GM19023 (cell line): ENCODE measurements around the gene TNS1.

Source experiments
- ATAC-seq: cut with Tn5 transposase; IDR thresholded peaks from one replicate; pipeline ENCODE4 v1.9.1; 2021; ENCODE audit warnings: mild to moderate bottlenecking, moderate library complexity; ENCODE audit not compliant: unreplicated experiment

Gene TNS1

DNA sequence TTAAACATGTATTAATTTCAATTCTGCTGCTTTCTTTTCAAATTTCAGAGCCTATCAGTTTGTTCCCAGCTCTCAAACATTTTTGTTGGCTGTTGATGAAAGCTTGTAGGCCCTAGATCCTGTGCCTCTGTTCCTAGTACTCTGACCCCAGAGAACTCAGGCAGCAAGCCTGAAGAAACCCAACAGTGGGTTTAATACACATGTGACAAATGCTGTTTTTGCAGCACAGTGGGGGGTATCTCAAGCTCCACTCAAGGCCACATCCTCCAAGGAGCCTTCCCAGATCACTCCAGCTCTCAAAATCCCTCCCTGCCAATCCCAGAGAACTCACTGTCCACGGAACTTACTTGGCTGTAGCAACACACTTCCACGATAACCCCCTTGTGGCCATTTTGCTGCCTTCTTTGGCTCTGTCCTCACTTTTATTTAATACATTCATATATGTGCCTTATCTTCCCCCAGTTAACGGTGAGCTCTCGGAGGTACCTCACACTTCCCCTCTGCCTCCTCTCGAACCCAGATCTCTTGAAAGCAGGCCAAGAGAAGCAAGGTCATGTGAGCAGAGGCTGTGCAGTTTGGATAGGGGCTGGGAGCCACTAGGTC, 122.4 kb downstream of the TNS1 start:
- ATAC-seq, result no peak

DNA sequence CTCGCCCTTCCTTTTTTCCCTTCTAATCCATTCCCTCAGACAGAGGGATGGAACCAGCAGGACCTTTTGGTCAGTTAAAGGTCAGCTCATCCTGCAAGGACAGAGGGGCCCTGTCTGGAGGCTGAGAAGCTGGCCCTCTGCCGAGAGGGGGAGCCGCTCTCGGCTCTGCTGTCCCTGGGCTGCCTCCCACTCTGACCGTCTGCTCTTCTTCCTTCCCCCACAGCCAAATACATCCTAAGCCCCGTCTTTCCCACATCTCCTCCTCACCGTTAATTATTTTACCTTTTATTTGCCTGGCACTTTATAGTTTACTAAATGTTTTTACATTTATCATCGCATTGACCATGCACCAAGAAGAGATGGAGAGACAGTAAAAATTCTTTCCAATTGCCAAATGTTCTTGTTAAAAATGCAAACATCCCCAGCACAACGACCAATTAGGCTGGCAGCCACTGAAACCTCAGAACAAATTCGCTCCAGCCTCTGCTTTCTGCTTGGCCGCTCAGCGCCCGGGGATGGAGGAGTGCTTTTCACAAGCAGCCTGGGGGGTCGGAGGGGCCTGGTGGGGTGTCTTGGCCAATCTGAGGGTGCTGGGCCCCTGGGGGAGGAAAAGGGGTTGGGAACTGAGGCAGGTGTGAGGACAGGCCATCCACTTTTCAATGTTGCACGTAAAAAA, 123.7 kb downstream of the TNS1 start:
- no peak for ATAC-seq

DNA sequence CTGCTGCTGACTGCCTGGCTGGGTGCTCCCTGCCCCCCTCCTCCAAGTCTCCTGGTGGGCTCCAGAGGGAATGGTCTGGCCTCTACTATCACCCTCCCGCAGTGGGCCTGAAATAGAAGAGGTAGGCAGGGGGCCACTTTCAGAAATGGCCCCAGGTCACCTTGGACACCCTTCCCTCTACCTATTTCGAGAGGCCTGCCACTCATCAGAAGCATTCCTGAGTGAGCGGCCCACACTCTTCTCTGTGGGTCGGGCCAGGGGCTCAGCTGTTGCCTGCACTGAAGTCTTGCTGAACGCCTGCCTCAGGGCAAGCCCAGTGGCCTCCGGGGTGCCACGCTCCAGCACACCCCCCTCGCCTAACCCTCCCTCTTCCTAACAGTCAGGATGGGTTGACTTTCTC, 124.9 kb downstream of the TNS1 start:
- ATAC-seq, result no peak

DNA sequence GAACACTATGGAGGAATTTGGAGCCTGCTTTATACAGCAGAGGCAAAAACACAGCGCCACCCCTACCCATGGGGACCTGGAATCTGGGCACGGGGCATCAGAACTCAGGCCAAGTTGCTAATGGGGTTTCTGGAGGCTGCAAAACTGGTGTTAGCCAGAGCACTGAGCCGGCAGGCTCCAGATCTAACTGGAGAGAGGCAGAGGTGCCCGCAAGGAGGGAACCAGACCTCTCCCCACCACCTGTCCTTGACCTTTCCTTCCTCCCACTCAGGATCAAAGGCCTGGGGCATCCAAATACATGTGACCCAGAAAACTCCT, 126.6 kb downstream of the TNS1 start:
- no peak for ATAC-seq

DNA sequence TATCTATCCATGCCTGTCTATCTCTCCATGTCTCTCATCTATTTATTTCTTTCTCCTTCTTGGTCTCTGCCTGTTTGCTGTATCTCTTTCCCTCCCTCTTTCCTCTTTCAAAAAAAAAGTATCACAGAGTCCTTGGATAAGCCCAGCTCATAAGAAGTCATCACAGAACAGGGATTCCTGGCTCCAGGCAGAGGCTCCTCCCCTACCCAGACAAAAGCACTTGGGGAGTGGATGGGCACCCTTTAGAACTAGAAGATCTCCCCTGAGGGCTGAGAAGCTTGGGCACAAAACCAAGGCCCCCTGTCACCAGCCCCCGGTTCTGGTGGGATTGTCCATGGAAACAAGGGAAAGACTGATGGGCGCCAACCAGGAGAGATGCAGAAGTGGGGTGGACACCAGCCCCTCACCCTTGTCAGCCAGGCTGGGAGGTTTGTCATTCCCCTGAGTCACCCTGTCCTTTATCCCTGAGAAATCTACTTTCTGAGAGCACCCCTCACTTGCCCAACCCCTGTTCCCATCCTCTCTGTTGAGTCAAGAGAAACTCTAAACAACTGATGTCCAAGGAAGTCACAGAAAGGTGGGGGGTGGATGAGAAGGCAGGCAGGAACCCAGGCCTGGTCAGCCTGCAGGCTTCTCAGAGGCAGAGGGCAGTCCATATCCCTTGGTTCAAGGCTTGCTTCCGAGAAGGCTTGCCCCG, 127.1 kb downstream of the TNS1 start:
- ATAC-seq, result no peak

DNA sequence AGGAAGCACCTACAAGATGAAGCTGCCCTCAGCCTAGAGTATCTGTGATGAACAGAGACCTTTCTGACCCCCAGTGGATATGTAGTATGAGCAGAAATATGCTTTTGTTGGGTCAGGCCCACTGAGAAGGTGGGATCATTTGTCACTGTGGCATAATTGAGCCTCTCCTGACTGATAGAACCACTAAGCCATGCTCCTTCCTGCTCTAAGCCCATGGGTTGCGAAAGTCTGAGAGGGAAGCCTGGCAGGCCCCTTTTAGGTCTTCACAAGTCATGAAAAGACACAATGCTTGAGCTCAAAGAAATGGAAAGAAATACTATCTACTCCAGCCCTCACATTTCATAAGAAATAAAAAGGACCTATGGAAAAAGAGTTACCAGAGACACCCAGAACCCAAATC, 127.7 kb downstream of the TNS1 start:
- ATAC-seq, result no peak

DNA sequence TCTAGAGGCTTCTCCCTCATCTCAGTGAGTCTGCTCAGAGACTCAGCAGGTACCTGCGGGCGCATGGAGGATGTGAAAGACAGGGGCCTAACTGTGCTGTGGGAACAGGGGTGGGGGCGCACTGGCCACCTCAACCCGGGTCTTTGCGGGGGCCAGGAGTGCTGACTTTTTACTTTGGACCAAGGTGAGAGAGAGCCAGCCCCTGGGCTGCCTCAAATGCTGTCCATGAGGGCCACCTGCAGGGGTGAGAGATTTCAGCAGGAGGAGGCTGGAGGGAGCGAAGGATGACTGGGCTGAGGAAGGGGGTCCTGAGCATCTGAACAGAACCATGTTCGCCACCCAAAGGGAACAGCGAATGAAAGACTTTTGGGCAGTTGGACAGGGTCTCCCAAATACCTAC, 129.4 kb downstream of the TNS1 start:
- ATAC-seq, result no peak

DNA sequence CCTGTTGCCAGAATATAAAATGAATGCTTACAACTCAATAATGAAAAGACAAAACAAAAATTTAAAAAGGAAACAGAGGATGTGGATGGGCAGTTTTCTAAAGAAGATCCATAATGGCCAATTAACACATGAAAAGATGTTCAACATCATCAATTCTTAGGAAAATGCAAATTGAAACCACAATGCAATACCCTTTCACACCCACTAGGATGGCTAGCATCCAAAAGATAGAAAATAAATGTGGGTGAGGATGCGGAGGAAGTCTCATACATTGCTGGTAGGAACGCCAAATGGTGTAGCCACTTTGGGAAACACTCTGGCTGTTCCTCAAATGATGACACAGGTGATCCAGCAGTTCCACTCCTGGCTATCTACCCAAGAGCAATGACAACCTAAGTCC, 130.5 kb downstream of the TNS1 start:
- ATAC-seq, result no peak

DNA sequence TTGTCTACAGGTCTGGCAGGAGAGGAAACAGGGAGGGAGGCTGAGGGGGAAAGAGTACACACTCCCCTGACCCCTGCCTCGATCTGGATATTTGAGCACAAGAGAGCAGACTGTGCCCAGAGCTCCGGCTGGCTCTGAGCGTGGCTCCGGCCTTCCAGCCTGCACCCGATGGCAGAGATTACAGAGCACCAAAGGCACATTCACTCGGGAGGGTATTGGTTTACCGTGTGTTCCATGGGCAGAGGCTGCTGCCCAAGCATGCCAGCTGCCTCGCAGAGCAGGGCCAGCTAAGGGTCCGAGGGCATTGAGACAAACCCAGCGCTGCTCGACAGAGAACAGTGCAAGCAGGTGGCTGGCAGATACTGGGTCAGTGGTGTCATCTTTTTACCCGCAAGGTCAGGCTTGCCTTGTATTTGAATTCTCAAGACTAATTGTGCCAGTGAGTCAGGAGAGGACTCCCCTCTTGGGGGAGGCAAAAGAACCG, 132.2 kb downstream of the TNS1 start:
- ATAC-seq, result no peak

DNA sequence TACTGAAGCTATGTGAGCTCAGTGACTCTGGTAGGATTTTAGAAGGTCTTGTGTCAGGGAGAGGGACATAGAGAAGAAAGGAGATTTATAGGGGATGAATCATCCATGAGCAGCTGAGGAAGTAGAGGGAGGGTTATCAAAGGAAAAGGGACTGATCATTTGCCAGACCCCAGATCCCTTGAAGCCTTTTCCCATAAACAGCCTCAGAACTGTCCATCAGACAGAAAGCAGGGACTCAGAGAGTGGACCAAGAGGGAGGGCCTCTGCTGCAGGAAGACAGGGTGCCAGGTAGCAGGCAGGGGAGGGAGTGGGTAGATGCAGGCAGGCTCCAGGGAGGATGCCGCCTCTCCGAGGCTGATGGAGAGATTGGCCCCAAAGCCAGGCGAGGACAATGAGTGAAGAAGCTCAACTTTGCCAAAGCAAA, 133.9 kb downstream of the TNS1 start:
- ATAC-seq, result no peak

DNA sequence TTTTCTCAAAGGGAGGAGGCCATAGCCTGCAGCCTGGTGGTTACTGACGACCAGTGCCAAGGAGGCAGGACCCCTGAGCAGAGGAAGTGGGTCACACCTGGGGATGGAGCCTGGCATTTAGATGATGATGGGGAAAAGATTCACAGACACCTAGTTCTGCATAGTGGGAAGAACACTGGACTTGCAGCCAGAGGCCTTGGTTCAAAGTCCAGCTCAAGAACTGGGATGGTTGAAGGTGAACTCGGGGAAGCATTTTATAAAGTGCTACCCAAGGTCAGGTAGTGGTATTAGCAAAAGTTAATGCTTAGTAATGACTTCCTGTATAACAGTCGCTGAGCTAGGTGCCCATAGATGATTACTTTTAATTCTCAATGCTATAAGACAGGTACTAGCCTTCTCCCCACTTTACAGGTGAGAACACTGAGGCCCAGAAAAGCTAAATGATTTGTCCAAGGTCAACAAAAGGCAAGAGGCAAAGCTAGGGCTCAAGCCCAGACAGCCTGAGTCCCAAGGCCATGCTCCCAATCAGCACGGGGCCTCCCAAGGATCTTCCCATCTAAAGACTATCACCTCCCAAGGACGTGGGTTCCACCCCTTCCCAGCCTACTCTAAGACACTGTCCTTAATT, 134.4 kb downstream of the TNS1 start:
- ATAC-seq, result no peak

DNA sequence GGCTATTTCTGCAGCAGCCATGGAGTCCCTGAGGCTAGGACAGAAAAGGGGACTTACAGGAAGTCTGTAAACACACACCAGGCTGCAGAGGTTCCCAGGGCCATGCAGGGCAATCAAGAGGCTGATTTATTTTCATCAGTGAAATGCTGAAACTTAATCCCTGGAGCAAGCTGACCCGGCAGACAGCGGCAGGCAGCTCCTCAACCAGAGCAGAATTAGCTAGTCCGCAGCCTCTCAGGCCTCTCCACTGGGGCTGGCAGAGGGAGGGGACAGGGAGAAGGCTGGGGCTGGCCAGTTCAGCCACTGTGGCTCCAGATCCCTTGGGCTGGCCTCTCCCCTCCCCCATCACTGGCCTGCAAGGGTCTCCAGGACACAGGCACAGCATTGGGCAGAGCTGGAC, 136.3 kb downstream of the TNS1 start:
- ATAC-seq, result no peak

DNA sequence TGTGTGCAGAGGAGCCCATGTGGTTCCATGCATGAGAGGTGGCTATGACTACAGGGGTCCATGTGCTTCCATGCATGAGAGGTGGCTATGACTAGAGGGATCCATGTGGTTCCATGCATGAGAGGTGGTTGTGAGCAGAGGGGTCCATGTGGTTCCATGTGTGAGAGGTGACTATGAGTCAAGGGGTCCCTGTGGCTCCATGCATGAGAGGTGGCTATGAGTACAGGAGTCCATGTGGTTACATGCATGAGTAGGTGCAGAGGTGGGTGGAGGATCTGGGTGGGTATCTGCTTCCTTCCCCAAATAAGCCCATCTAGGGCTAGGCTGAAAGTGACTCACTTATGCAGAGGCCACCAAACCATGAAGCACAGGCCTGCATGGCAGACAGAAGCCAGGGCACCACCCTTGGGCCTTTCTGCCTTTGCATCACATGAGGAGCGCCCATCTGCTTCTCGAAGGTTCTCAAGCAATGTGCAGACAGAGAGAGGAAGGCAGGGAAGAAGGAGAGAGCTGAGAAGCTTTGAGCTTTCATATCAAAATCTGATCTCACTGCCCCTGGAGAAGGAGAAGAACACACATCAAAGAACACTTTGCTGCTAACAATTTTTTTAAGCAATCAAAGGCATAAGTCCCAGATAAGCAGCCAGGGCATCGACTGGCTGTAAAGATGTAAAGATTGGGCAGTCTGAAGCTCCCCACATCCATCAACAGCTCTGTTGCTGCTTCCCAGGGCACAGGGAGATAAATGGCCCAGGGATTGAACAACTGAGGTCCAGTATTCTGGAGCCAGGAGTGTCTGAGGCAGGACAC, 137.6 kb downstream of the TNS1 start:
- ATAC-seq, result no peak

DNA sequence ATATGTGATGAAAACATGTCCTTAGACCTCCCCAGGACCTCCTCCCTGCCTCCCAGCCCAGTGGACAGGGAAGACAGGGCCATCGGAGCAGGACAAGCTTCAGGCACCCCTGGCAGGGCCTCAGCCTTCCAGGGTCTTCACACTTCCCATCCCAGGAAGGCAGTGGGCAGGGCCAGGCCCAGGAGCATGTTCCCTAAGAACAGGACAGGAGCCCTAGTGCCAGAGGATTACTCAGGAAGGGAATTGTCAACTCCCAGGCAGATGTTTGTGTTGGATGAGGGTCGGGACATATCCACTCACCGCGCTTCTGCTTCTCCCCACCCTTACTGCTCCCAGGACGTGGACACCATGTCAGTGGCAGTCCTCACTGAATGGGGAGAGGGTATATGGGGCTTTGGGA, 138.9 kb downstream of the TNS1 start:
- no peak for ATAC-seq

DNA sequence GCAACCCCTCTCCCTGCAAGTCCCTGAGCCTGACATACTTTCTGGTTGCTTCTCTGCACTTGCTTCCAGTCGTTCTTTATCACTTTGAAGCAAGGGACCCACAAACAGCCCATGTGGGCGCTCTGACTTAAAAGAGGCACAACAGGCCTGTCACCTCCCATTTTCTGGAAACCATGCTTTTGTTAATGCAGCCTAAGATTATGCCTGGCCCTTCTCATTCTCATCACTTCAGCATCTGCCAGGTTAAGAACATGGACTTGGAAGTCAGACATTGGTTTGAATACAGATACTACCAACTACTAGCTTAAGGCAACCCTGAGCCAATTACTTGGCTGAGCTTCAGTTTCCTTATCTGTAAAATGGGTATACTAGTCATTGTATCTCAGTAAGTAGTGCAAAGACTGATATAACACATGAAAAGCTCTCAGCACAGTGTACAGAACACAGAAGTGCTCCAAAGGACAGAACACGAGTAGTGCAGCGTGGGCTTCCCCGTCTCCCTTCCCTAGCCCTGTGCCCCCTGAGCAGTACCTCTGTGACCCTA, 141.4 kb downstream of the TNS1 start:
- ATAC-seq, result no peak

DNA sequence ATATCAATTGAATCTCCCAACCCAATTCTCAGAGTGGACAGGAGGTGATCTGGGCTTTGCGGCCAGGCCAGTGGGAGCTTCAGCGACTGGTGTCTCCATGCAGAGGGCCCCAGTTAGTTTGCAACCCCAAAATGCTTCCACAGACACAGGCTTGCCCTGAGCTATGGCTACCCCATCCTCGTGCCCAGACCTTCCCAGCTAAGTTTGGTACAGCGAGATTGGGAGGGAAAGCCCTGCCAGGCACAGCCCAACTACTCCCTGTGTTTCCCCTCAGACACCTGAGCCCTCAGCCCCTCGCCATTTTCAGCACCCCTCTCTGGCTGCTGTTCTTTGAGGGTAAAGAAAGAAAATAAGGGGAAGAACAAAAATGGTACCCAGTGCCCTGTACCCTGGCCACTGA, 142.9 kb downstream of the TNS1 start:
- ATAC-seq, result no peak

DNA sequence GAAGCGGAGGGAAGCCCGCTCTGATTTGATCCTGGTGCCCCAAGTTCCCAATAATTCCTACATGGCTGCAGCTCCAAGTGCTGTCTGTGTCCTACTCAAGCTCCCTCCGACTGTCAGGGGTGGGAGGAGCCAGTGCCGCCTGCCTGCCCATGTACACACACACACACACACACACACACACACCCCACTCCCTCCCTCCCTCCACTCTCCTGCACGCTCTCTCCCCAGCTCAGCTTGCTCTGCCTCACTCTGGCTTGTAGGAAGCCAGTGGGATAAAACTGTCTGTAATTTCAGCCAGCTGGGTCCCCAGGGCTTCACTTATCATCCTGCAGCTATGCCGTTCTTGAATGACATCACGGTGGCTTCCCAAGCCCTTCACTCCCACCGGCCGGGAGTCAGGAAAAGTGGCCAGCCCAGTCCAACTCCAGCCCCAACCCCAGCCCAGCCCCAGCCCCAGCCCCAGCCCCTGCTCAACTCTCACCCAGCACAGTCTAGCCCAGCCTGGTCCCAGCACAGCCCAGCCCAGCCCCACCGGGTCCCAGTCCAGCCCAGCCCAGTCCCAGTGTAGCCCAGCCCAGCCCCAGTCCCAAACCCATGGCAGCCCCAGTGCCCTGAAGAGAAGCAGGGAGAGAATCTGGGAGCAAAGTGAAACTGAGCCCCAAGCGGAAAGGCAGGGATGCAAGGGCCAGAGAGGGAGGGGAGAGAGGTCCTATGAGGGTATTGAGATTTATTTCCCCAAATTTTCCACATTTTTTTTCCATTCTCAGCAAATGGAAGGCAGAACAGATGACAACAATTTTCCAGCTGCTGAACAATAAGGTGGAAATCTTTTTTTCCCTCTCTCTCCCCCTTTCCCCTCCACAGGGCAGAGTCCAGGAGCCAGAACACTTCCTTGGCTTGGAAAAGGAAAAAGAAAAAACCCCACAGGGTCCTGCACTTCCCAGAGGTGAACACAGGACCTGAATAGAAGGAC, 144.0 kb downstream of the TNS1 start:
- ATAC-seq, result no peak

DNA sequence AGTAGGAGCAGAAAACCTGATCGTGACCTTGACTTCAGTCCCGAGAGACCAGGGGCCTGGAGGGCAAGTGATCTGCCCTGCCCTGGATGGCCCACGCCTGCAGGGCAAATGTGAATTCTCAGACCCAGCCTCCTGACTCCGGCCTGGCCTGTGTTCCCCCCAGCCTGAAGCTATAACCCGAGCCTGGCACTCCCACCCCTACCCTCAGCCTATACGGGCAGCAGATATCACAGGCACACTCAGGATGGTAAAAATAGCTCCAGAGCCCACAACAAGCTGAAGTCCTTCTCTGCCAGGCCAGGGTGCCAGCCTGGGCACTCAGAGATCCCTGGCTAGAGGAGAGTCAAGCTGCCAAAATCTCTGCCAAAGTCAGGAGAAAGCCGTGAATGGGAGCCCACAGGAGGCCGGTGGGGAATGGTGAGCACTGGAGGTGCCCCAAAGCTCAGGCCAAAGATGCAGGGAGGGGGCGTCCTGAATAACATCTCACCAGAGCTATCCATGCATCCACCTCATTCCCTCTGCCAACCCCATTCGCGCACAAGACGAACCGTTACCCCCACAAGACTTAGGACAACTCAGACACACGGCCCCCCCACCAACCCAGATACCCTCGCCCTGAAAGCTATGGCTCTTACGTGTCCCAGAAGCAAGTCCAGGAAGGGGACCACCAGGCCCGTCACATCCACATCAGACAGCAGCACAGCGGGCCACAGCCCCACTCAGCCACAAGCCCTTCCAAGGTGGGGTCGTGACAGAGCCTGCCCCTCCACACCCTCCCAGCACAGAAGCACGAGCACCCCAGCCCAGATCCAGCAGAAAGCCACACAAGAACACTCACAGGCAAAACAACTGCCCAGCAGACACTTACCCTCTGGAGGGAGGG, 144.9 kb downstream of the TNS1 start:
- ATAC-seq, result no peak

DNA sequence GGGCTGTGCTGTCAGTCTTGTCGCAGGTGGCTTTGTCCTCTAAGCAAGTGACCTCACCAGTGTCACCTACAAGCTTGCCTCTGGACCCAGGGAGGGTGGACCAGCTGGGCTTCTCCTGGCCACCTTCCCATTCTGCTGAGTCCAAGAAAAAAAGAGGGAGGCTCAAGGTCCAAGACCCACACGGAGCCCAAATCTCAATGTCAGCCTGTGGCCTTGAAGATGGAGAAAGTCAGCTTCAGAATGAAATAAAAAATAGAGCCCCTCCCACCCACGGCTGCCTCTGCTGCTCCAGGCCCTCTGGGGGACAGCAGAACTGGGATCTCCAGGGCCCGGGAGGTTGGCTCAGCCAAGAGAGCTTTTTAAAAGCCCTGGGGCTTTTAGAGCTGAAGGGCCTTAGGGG, 145.9 kb downstream of the TNS1 start:
- ATAC-seq, result no peak
